Measurements from ENCODE around the gene AK5.

Gene AK5

GRCh38 chr1:77544845-77545244, 263.0 kb downstream of the AK5 start:
- no peak for TF ChIP-seq CTCF (IDR thresholded peaks at IDR 0.05; ENCODE audit: low read depth, low read length)
- peak in 1 of 2 donors; percentile 52 for DNase-seq (ENCODE audit: low read depth in 2 of 2)
- H3K4me3 ChIP-seq (replicated peaks in 1 of 2; ENCODE audit: low read depth in 2 of 2, low read length in 2 of 2): no peak overlapping the region

GRCh38 chr1:77545970-77546369, 264.2 kb downstream of the AK5 start:
- DNase-seq (ENCODE audit: low read depth in 2 of 2): peak; percentile 62 to 71
- H3K4me3 ChIP-seq (replicated peaks in 1 of 2; ENCODE audit: low read depth in 2 of 2, low read length in 2 of 2): no peak overlapping the region
- no peak for TF ChIP-seq CTCF (IDR thresholded peaks at IDR 0.05; ENCODE audit: low read depth, low read length)

GRCh38 chr1:77546890-77547289, 265.1 kb downstream of the AK5 start:
- H3K4me3 ChIP-seq (replicated peaks in 1 of 2; ENCODE audit: low read depth in 2 of 2, low read length in 2 of 2): no peak overlapping the region
- no peak for TF ChIP-seq CTCF (IDR thresholded peaks at IDR 0.05; ENCODE audit: low read depth, low read length)
- no peak for DNase-seq (ENCODE audit: low read depth in 2 of 2)

GRCh38 chr1:77548285-77548684, 266.5 kb downstream of the AK5 start:
- TF ChIP-seq CTCF (IDR thresholded peaks at IDR 0.05; ENCODE audit: low read depth, low read length): no peak
- no peak for DNase-seq (ENCODE audit: low read depth in 2 of 2)
- no peak overlapping the region for H3K4me3 ChIP-seq (replicated peaks in 1 of 2; ENCODE audit: low read depth in 2 of 2, low read length in 2 of 2)

- no peak for DNase-seq (ENCODE audit: low read depth in 2 of 2)
- TF ChIP-seq CTCF (IDR thresholded peaks at IDR 0.05; ENCODE audit: low read depth, low read length): no peak
- H3K4me3 ChIP-seq (replicated peaks in 1 of 2; ENCODE audit: low read depth in 2 of 2, low read length in 2 of 2): no peak overlapping the region
Observed at GRCh38 chr1:77550135-77550534, 268.3 kb downstream of the AK5 start.

- TF ChIP-seq CTCF (IDR thresholded peaks at IDR 0.05; ENCODE audit: low read depth, low read length): no peak
- H3K4me3 ChIP-seq (replicated peaks in 1 of 2; ENCODE audit: low read depth in 2 of 2, low read length in 2 of 2): no peak overlapping the region
- DNase-seq (ENCODE audit: low read depth in 2 of 2): no peak
Observed at GRCh38 chr1:77552626-77553025, 270.8 kb downstream of the AK5 start.

- no peak for DNase-seq (ENCODE audit: low read depth in 2 of 2)
- H3K4me3 ChIP-seq (replicated peaks in 1 of 2; ENCODE audit: low read depth in 2 of 2, low read length in 2 of 2): no peak overlapping the region
- TF ChIP-seq CTCF (IDR thresholded peaks at IDR 0.05; ENCODE audit: low read depth, low read length): no peak
Observed at GRCh38 chr1:77553568-77554291, 271.9 kb downstream of the AK5 start.
